ENCODE measurements around the gene MS4A14. TPM values are rescaled to one million over a fixed set of nuclear protein-coding genes. Genes with fewer than 3 reads are reported as not detected.

Gene MS4A14, protein sequence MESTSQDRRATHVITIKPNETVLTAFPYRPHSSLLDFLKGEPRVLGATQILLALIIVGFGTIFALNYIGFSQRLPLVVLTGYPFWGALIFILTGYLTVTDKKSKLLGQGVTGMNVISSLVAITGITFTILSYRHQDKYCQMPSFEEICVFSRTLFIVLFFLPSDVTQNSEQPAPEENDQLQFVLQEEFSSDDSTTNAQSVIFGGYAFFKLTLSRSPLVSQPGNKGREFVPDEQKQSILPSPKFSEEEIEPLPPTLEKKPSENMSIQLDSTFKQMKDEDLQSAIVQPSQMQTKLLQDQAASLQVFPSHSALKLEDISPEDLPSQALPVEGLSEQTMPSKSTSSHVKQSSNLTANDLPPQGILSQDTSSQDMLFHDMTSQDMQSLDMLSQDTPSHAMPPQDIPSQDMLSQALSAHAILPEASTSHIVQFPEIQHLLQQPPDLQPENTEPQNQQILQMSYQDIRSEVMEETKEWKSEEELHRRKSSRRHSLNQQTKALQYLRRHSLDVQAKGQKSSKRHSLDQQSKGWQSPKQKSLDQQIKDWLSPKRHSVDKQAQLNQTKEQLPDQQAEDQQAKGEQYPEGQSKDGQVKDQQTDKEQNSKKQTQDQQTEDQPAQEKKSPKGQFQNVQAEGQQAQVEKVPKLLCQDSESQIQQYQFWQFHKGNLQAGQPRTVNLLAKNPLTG
- total RNA-seq: 100 to 1,000 TPM in 1 of 2 donors, 10 to 100 TPM in 1; 32.7 to 154 TPM
- polyA plus RNA-seq (ENCODE audit: insufficient read depth, low read depth, low replicate concordance): 127 TPM
- long read RNA-seq, donor 1: 0 reads
- long read RNA-seq, donor 2: 0 reads

DNA sequence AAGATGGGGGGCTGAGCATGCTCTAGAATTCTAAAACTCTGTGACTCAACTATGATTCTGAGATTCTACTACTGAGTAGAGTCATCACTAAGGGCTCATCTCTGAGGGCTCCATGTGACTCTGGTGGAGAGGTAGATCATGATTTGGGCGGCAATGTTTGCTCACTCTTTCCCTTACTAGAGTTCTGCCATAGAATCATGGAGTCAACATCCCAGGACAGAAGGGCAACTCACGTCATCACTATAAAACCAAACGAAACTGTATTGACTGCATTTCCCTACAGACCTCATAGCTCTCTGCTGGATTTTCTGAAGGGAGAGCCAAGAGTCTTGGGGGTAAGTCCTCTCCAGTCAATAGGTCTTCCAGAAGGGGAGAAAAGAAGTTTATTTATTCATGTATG is at the start of gene MS4A14:
Gene MS4A14 (plus strand): TSS at position 78 of the 400 bp plus-strand sequence. CDS start 120 bp downstream, at position 198.
- TF ChIP-seq, protein P1, sequence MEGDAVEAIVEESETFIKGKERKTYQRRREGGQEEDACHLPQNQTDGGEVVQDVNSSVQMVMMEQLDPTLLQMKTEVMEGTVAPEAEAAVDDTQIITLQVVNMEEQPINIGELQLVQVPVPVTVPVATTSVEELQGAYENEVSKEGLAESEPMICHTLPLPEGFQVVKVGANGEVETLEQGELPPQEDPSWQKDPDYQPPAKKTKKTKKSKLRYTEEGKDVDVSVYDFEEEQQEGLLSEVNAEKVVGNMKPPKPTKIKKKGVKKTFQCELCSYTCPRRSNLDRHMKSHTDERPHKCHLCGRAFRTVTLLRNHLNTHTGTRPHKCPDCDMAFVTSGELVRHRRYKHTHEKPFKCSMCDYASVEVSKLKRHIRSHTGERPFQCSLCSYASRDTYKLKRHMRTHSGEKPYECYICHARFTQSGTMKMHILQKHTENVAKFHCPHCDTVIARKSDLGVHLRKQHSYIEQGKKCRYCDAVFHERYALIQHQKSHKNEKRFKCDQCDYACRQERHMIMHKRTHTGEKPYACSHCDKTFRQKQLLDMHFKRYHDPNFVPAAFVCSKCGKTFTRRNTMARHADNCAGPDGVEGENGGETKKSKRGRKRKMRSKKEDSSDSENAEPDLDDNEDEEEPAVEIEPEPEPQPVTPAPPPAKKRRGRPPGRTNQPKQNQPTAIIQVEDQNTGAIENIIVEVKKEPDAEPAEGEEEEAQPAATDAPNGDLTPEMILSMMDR (IDR thresholded peaks at IDR 0.05): no peak
- TF ChIP-seq POLR2A (IDR thresholded peaks at IDR 0.05): no peak
- Histone ChIP-seq H3K9me3 (no peaks in the 10 kb centered on the region), H3K27ac (no peak within 1 kb of the TSS), H3K27me3 (no peaks in the 10 kb centered on the region), H3K36me3 (ENCODE audit: low read depth, missing control alignments) (no peaks in the 10 kb centered on the region), H3K4me3 (no peak within 1 kb of the TSS), H3K4me1 (no peaks in the 10 kb centered on the region)
- WGBS, 2 donors: 77 to 88% methylated on average over 3 of the region's 3 CpGs
- DNase-seq: no peak
- intact Hi-C loops (cut with DNase I; ENCODE audit: low total_unique reads): no loop called here

DNA sequence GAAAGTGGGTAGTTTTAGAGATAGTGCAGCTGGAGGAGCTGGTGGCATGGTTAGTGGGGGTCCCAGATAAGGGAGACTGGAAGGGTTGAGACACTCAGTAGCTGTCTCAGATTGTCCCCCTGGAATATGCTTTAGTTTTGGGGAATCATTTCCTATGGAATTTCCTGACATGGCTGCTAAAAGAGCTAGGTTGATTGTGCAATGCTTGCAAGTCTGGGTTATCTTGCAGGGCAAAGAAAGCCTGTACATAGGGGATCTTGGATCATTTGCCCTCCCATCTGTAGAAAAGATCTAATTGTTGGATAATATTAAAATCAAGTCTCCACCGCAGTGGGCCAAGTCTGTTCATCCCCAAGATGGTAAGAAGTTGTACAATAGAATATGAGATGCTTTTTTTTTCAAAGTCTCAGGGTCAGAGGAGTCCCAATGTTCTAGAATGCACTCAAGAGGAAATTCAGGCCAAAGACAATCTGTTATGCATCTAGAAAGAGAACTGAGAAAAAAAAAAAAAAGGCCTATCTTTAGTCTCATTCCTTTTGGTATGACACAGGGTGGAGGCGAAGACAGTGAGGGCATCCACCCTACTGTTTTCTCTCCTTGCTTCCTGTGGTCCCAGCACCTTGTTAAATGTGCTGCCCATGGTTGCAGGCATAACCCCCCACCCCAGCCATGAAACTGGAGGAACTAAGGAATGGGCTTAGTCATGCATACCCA is 49.0 kb upstream of the MS4A14 start:
- Histone ChIP-seq H3K4me1 (no peaks in the 10 kb centered on the region), H3K4me3 (no peak overlapping the region), H3K27me3 (no peaks in the 10 kb centered on the region), H3K9me3 (no peaks in the 10 kb centered on the region), H3K36me3 (ENCODE audit: low read depth, missing control alignments) (no peaks in the 10 kb centered on the region), H3K27ac (no peak overlapping the region)
- TF ChIP-seq POLR2A (IDR thresholded peaks at IDR 0.05): no peak
- TF ChIP-seq, protein P1 (IDR thresholded peaks at IDR 0.05): no peak
- intact Hi-C loops (cut with DNase I; ENCODE audit: low total_unique reads): no loop called here
- WGBS, 2 donors: 89 to 93% methylated on average over 2 of the region's 2 CpGs
- DNase-seq: no peak

DNA sequence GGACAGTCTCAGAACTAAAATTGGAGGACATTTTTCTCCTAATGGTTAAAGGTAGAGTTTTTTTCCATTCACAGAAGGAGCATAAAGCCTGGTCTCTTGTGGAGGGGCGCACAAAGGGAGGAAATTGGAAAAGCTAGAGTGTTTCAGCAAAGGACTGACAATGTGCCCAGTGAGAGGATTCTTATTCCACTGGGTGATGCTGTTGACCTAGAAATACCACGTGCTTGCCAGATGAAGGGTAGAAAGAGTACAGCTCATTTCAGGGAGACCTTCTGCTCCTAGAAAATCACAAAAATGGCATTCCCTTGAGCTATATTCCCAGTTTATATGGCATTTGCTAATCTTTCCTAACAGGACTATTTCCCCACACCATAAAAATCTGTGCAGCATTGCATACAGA is 48.1 kb upstream of the MS4A14 start:
- H3K4me1 ChIP-seq: no peaks in the 10 kb centered on the region
- H3K9me3 ChIP-seq: no peaks in the 10 kb centered on the region
- intact Hi-C loops (cut with DNase I; ENCODE audit: low total_unique reads): no loop called here
- H3K36me3 ChIP-seq (ENCODE audit: low read depth, missing control alignments): no peaks in the 10 kb centered on the region
- no peak overlapping the region for H3K4me3 ChIP-seq
- H3K27ac ChIP-seq: no peak overlapping the region
- H3K27me3 ChIP-seq: no peaks in the 10 kb centered on the region
- no peak for DNase-seq
- TF ChIP-seq, protein P1 (IDR thresholded peaks at IDR 0.05): no peak
- no peak for TF ChIP-seq POLR2A (IDR thresholded peaks at IDR 0.05)
- WGBS, 2 donors: 73 to 76% methylated on average over 2 of the region's 2 CpGs

DNA sequence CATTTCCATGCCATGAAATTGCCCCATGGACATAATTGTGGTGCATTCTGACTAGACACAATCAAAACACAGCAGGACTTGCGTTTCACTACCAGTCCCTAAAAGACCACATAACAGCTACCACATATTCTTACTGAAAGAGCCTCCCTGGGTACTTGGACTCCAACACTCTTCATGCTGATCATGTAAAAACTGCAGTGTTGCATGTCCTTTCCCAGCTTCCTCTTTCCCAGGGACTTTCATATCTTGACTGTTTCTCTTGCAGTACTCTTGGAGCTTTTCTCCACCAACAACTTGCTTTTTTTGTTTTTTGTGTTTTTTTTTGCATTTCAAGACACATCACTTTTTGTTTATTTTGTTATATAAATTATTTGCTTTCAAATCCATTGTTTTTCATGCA is 46.3 kb upstream of the MS4A14 start:
- Histone ChIP-seq H3K4me3 (no peak overlapping the region), H3K9me3 (no peaks in the 10 kb centered on the region), H3K27ac (no peak overlapping the region), H3K4me1 (no peaks in the 10 kb centered on the region), H3K36me3 (ENCODE audit: low read depth, missing control alignments) (no peaks in the 10 kb centered on the region), H3K27me3 (no peaks in the 10 kb centered on the region)
- DNase-seq: no peak
- 76 to 84% methylated on average over 1 of the region's 1 CpG for WGBS, 2 donors
- TF ChIP-seq POLR2A (IDR thresholded peaks at IDR 0.05): no peak
- TF ChIP-seq, protein P1 (IDR thresholded peaks at IDR 0.05): no peak
- intact Hi-C loops (cut with DNase I; ENCODE audit: low total_unique reads): no loop called here

Data from testis (tissue), 5 donors.